Transverse colon (tissue), 4 donors: ENCODE measurements around the gene LRRTM2. TPM values are rescaled to one million over a fixed set of nuclear protein-coding genes. Genes with fewer than 3 reads are reported as not detected.

Experiments
- DNase-seq: peaks from one replicate; pipeline ENCODE4 v3.0.0-alpha.2; 2019
- H3K27ac ChIP-seq, 4 donors: fragments of 200-600 bp; sonication (generic); 2 replicates each; pipeline ENCODE4 v1.5.1; 2016 to 2018; ENCODE audit warnings: inconsistent platforms in 4 of 4
- H3K27me3 ChIP-seq: fragments of 200-600 bp; sonication (generic); 2 replicates; pipeline ENCODE4 v1.5.1; 2017; ENCODE audit warnings: inconsistent platforms
- H3K36me3 ChIP-seq, 4 donors: fragments of 200-600 bp; sonication (generic); 2 replicates each; pipeline ENCODE4 v1.5.1; 2017 to 2019; ENCODE audit warnings: inconsistent platforms in 4 of 4
- H3K4me1 ChIP-seq, 4 donors: fragments of 200-600 bp; sonication (generic); 2 replicates each; pipeline ENCODE4 v1.5.1; 2017 to 2020; ENCODE audit warnings: inconsistent platforms in 4 of 4
- H3K4me3 ChIP-seq, 4 donors: fragments of 200-600 bp; sonication (generic); 1 replicate in 1 of 4; 2 replicates in 3 of 4; pipeline versions ENCODE4 v1.5.1 to v1.6.1; 2017 to 2019; ENCODE audit warnings: inconsistent platforms in 4 of 4
- H3K9me3 ChIP-seq, 2 donors: fragments of 200-600 bp; sonication (generic); 2 replicates each; pipeline ENCODE4 v1.5.1; 2017 to 2019; ENCODE audit warnings: inconsistent platforms in 2 of 2
- CTCF ChIP-seq, 5 experiments: fragments of 200-600 bp in 3 of 5; fragments of 450-650 bp in 2 of 5; sonication (generic) in 3 of 5; IDR thresholded peaks; 1 replicate in 2 of 5; 2 replicates in 3 of 5; pipeline ENCODE4 v1.5.1; 2016 to 2017; ENCODE audit warnings: antibody characterized with exemption in 5 of 5, inconsistent platforms in 3 of 5, mild to moderate bottlenecking in 2 of 5, moderate library complexity in 1 of 5
- EP300 ChIP-seq: sonication (generic); formaldehyde crosslinking; IDR thresholded peaks from one replicate; pipeline ENCODE4 v1.6.1; 2017; ENCODE audit warnings: antibody characterized with exemption, low read depth
- POLR2A ChIP-seq: fragments of 450-650 bp; IDR thresholded peaks from one replicate; pipeline ENCODE4 v1.6.1; 2016; ENCODE audit warnings: antibody characterized with exemption, mild to moderate bottlenecking, moderate library complexity
- POLR2AphosphoS5 ChIP-seq, 3 donors: sonication (generic); formaldehyde crosslinking; IDR thresholded peaks; one replicate each; pipeline ENCODE4 v1.6.1; 2016; ENCODE audit warnings: antibody characterized with exemption in 3 of 3
- WGBS, 2 donors: methylation state at CpG; one replicate each; pipeline ENCODE4 v1.1.5; 2018; ENCODE audit warnings: low coverage in 1 of 2; 5-methylcytosine and 5-hydroxymethylcytosine counted together
- in situ Hi-C, 4 donors: fragments of 200-750 bp; cut with MboI; loops; one replicate each; pipeline versions ENCODE4 v1.15.0 to v1.15.1; 2017; ENCODE audit warnings: low sequenced_read_pairs in 3 of 4, low pct_ligation_motif_present in 1 of 4, low pct_unique_long_range_greater_than_20kb in 1 of 4
- intact Hi-C: fragments of 100-400 bp; cut with DNase I; formaldehyde crosslinking; loops from one replicate; pipeline ENCODE4 v1.15.1; 2023; ENCODE audit warnings: low total_unique reads
- total RNA-seq, 4 donors: library from RNA; depleted of rRNA; stranded (reverse); fragments of >200 nt; gene quantifications; one replicate each; pipeline ENCODE4 v1.1.0, GENCODE V29; 2016

LRRTM2 gene
- total RNA-seq, 4 donors from 2014 or later = 0.32 to 1.5 (median 1.1) TPM; not detected in 1

GRCh38 chr5:138884094-138884493, 9.0 kb upstream of the LRRTM2 start:
- Histone ChIP-seq H3K36me3 (peaks cover 0 to 27% (median 13%) of the 10 kb centered on the region in 4 donors), H3K27ac (no peak overlapping the region), H3K4me1 (no peaks in the 10 kb centered on the region), H3K9me3 (no peaks in the 10 kb centered on the region), H3K27me3 (no peaks in the 10 kb centered on the region), H3K4me3 (no peak overlapping the region)
- in situ Hi-C loops (no loop called here), intact Hi-C loops (no loop called here)
- DNase-seq = no peak
- no peak for TF ChIP-seq POLR2A
- no peak for TF ChIP-seq EP300
- TF ChIP-seq POLR2AphosphoS5 (IDR thresholded peaks at IDR 0.05) = no peak
- TF ChIP-seq CTCF (IDR thresholded peaks at IDR 0.05) = no peak
- 96 to 100% methylated on average over 1 of the region's 1 CpG for WGBS, 2 donors

GRCh38 chr5:138883211-138883610, 8.1 kb upstream of the LRRTM2 start:
- no peak overlapping the region for H3K4me3 ChIP-seq
- no peaks in the 10 kb centered on the region for H3K27me3 ChIP-seq
- no peak for DNase-seq
- intact Hi-C loops = no loop called here
- H3K27ac ChIP-seq = no peak overlapping the region
- TF ChIP-seq POLR2AphosphoS5 (IDR thresholded peaks at IDR 0.05) (no peak), CTCF (IDR thresholded peaks at IDR 0.05) (no peak), POLR2A (no peak), EP300 (no peak)
- in situ Hi-C loops = no loop called here
- no peaks in the 10 kb centered on the region for H3K4me1 ChIP-seq
- no peaks in the 10 kb centered on the region for H3K9me3 ChIP-seq
- H3K36me3 ChIP-seq = peaks cover 0 to 19% (median 9%) of the 10 kb centered on the region in 4 donors

- intact Hi-C loops = no loop called here
- WGBS, 2 donors = 86 to 100% methylated on average over 3 to 7 of the region's 7 CpGs
- DNase-seq = no peak
- H3K27ac ChIP-seq = no peak overlapping the region
- H3K9me3 ChIP-seq = no peaks in the 10 kb centered on the region
- H3K27me3 ChIP-seq = no peaks in the 10 kb centered on the region
- in situ Hi-C loops = no loop called here
- H3K4me1 ChIP-seq = peaks cover 0 to 11% (median 6%) of the 10 kb centered on the region in 4 donors
- no peak for TF ChIP-seq POLR2A
- TF ChIP-seq CTCF (IDR thresholded peaks at IDR 0.05) = no peak
- no peak for TF ChIP-seq EP300
- TF ChIP-seq POLR2AphosphoS5 (IDR thresholded peaks at IDR 0.05) = no peak
- no peak overlapping the region for H3K4me3 ChIP-seq
- no peaks in the 10 kb centered on the region for H3K36me3 ChIP-seq
Measured at GRCh38 chr5:138878437-138879235, 3.5 kb upstream of the LRRTM2 start.

- DNase-seq = no peak
- no peak overlapping the region for H3K27ac ChIP-seq
- no peaks in the 10 kb centered on the region for H3K9me3 ChIP-seq
- in situ Hi-C loops = no loop called here
- no peaks in the 10 kb centered on the region for H3K27me3 ChIP-seq
- H3K4me3 ChIP-seq = no peak overlapping the region
- H3K36me3 ChIP-seq = no peaks in the 10 kb centered on the region
- 87 to 95% methylated on average over 4 of the region's 4 CpGs for WGBS, 2 donors
- TF ChIP-seq EP300 (no peak), CTCF (IDR thresholded peaks at IDR 0.05) (no peak), POLR2AphosphoS5 (IDR thresholded peaks at IDR 0.05) (no peak), POLR2A (no peak)
- intact Hi-C loops = no loop called here
- H3K4me1 ChIP-seq = peaks cover 0 to 11% (median 7%) of the 10 kb centered on the region in 4 donors
Measured at GRCh38 chr5:138876811-138877210, 1.7 kb upstream of the LRRTM2 start.
